H1 (cell line): ENCODE measurements around the gene PIGH. TPM values are rescaled to one million over a fixed set of nuclear protein-coding genes. Genes with fewer than 3 reads are reported as not detected.

Experiments used
- CTCF ChIA-PET: fragments of 300-600 bp; sonication (Branson Sonifier 250); formaldehyde crosslinking; loops from one replicate; lab custom pipeline; 2021; ENCODE audit not compliant: partially characterized antibody; lab: Charles Lee
- POLR2A ChIA-PET: fragments of 300-600 bp; sonication (Branson Sonifier 250); formaldehyde crosslinking; loops from one replicate; lab custom pipeline; 2021; ENCODE audit warnings: inconsistent platforms; ENCODE audit not compliant: partially characterized antibody; lab: Charles Lee
- DNase-seq, 2 experiments: peaks; one replicate each; pipeline versions ENCODE4 v3.0.0 to v3.0.0-alpha.2; 2010 to 2022; ENCODE audit warnings: low spot score in 2 of 2, low read depth in 1 of 2, mixed read lengths in 1 of 2
- FAIRE-seq: peaks from 2 replicates; lab custom pipeline; 2011; peaks lifted over from hg19 to GRCh38; lab: Jason Lieb, UNC
- H2AFZ ChIP-seq: 2 replicates; pipeline ENCODE4 v1.8.1; 2012; ENCODE audit warnings: low read length, inconsistent platforms
- H2AK5ac ChIP-seq: 2 replicates; pipeline ENCODE4 v1.6.1; 2013; ENCODE audit warnings: low read depth, low read length
- H2BK120ac ChIP-seq: replicated peaks from 2 replicates; pipeline ENCODE3; 2013; ENCODE audit warnings: low read depth, low read length, inconsistent platforms
- H2BK12ac ChIP-seq: 2 replicates; pipeline ENCODE4 v1.6.1; 2013; ENCODE audit warnings: low read depth, low read length
- H2BK15ac ChIP-seq: 2 replicates; pipeline ENCODE4 v1.6.1; 2013; ENCODE audit warnings: low read length
- H2BK20ac ChIP-seq: 2 replicates; pipeline ENCODE4 v1.6.1; 2013; ENCODE audit warnings: low read length
- H2BK5ac ChIP-seq: 2 replicates; pipeline ENCODE4 v1.6.1; 2013; ENCODE audit warnings: low read depth, low read length
- H3K14ac ChIP-seq: 2 replicates; pipeline ENCODE4 v1.6.1; 2013; ENCODE audit warnings: inconsistent platforms; ENCODE audit not compliant: insufficient read length
- H3K18ac ChIP-seq: 2 replicates; pipeline ENCODE4 v1.6.1; 2013; ENCODE audit warnings: low read length; ENCODE audit errors: extremely low read depth
- H3K23ac ChIP-seq: 2 replicates; pipeline ENCODE4 v1.6.1; 2013; ENCODE audit warnings: inconsistent platforms; ENCODE audit not compliant: insufficient read length
- H3K23me2 ChIP-seq: 2 replicates; pipeline ENCODE4 v1.6.1; 2013; ENCODE audit warnings: low read depth, low read length
- H3K27ac ChIP-seq: 2 replicates; pipeline ENCODE4 v1.6.1; 2011; ENCODE audit warnings: low read depth, low read length, inconsistent platforms
- H3K27me3 ChIP-seq, 4 experiments: replicated peaks in 1 of 4; 1 replicate in 1 of 4; 2 replicates in 3 of 4; pipeline versions ENCODE4 v1.6.1 to v1.8.1; 2011 to 2013; ENCODE audit warnings: low read length in 3 of 4, mild to moderate bottlenecking in 3 of 4, inconsistent platforms in 2 of 4, mixed read lengths in 2 of 4, moderate library complexity in 1 of 4; ENCODE audit not compliant: control insufficient read depth in 3 of 4, insufficient read depth in 3 of 4; ENCODE audit errors: extremely low read depth in 1 of 4
- H3K36me3 ChIP-seq, 4 experiments: 2 replicates each; pipeline versions ENCODE4 v1.6.1 to v1.8.1; 2011 to 2013; ENCODE audit warnings: mild to moderate bottlenecking in 4 of 4, low read length in 3 of 4, moderate library complexity in 2 of 4, control low read depth in 1 of 4, inconsistent platforms in 1 of 4; ENCODE audit not compliant: insufficient read depth in 4 of 4, control insufficient read depth in 2 of 4
- H3K4ac ChIP-seq: replicated peaks from 2 replicates; pipeline ENCODE3; 2013; ENCODE audit warnings: low read length, low read depth, mixed read lengths, inconsistent platforms; ENCODE audit not compliant: insufficient read length
- H3K4me1 ChIP-seq, 4 experiments: replicated peaks in 1 of 4; 1 replicate in 1 of 4; 2 replicates in 3 of 4; pipeline versions ENCODE4 v1.6.1 to v1.8.1; 2011 to 2013; ENCODE audit warnings: low read length in 3 of 4, inconsistent platforms in 2 of 4, mixed read lengths in 1 of 4; ENCODE audit not compliant: insufficient read depth in 4 of 4, control insufficient read depth in 3 of 4
- H3K4me2 ChIP-seq, 2 experiments: 2 replicates each; pipeline versions ENCODE4 v1.6.1 to v1.8.1; 2011 to 2013; ENCODE audit warnings: low read depth in 2 of 2, low read length in 2 of 2, control low read depth in 1 of 2, inconsistent platforms in 1 of 2, mild to moderate bottlenecking in 1 of 2; ENCODE audit not compliant: insufficient read depth in 1 of 2
- H3K4me3 ChIP-seq, 4 experiments: fragments of 200-600, 300-600 bp in 1 of 4; sonication (generic), shearing (Covaris generic), sonication (Bioruptor Twin) in 1 of 4; 2 replicates each; pipeline versions ENCODE4 v1.5.1 to v1.8.1; 2011 to 2016; ENCODE audit warnings: low read length in 4 of 4, low read depth in 3 of 4, control low read depth in 2 of 4, inconsistent platforms in 2 of 4, mild to moderate bottlenecking in 2 of 4, mixed read lengths in 1 of 4, moderate library complexity in 1 of 4; ENCODE audit not compliant: insufficient read depth in 2 of 4; ENCODE audit errors: extremely low read depth in 1 of 4
- H3K56ac ChIP-seq: replicated peaks from 2 replicates; pipeline ENCODE3; 2013; ENCODE audit warnings: low read depth, mild to moderate bottlenecking, mixed read lengths, low read length, inconsistent platforms; ENCODE audit not compliant: insufficient read length
- H3K79me1 ChIP-seq: 2 replicates; pipeline ENCODE4 v1.6.1; 2013; ENCODE audit warnings: low read depth, low read length, control low read depth
- H3K79me2 ChIP-seq, 2 experiments: 2 replicates each; pipeline versions ENCODE4 v1.6.1 to v1.8.1; 2012 to 2013; ENCODE audit warnings: low read length in 2 of 2, mild to moderate bottlenecking in 2 of 2, inconsistent platforms in 1 of 2; ENCODE audit not compliant: insufficient read depth in 2 of 2, control insufficient read depth in 1 of 2
- H3K9ac ChIP-seq, 4 experiments: replicated peaks in 1 of 4; 1 replicate in 1 of 4; 2 replicates in 3 of 4; pipeline versions ENCODE4 v1.6.1 to v1.8.1; 2011 to 2013; ENCODE audit warnings: low read depth in 3 of 4, low read length in 3 of 4, control low read depth in 2 of 4, mild to moderate bottlenecking in 2 of 4, moderate library complexity in 2 of 4, inconsistent platforms in 1 of 4; ENCODE audit errors: extremely low read depth in 1 of 4
- H3K9me3 ChIP-seq, 2 experiments: 2 replicates each; pipeline versions ENCODE4 v1.6.1 to v1.8.1; 2012 to 2013; ENCODE audit warnings: mild to moderate bottlenecking in 2 of 2, moderate library complexity in 2 of 2, control low read depth in 1 of 2, inconsistent platforms in 1 of 2, low read depth in 1 of 2, low read length in 1 of 2, mixed read lengths in 1 of 2; ENCODE audit not compliant: insufficient read depth in 2 of 2
- H4K20me1 ChIP-seq, 2 experiments: replicated peaks in 1 of 2; 2 replicates each; pipeline versions ENCODE3 to v1.8.1; 2011 to 2013; ENCODE audit warnings: inconsistent platforms in 2 of 2, low read length in 2 of 2, mild to moderate bottlenecking in 1 of 2; ENCODE audit not compliant: insufficient read depth in 2 of 2, control insufficient read depth in 1 of 2
- H4K5ac ChIP-seq: 2 replicates; pipeline ENCODE4 v1.6.1; 2013; ENCODE audit warnings: low read length, low read depth, mixed read lengths, inconsistent platforms; ENCODE audit not compliant: insufficient read length
- H4K8ac ChIP-seq: 2 replicates; pipeline ENCODE4 v1.8.0; 2013; ENCODE audit warnings: mild to moderate bottlenecking, moderate library complexity, low read length, inconsistent platforms; ENCODE audit not compliant: insufficient read depth; ENCODE audit errors: extremely low read depth
- H4K91ac ChIP-seq: replicated peaks from 2 replicates; pipeline ENCODE3; 2013; ENCODE audit warnings: low read length, mixed read lengths, inconsistent platforms; ENCODE audit not compliant: insufficient read length
- CBX5 ChIP-seq: fragments of 300-800, 300-1000 bp; sonication (generic); IDR thresholded peaks from 2 replicates; pipeline ENCODE4 v1.7.1; 2016; ENCODE audit warnings: antibody characterized with exemption, low read length, low read depth
- EP300 ChIP-seq, 2 experiments: IDR thresholded peaks; 1 replicate in 1 of 2; 2 replicates in 1 of 2; pipeline ENCODE4 v1.6.1; 2011 to 2012; ENCODE audit warnings: low read depth in 2 of 2, low read length in 2 of 2, mild to moderate bottlenecking in 2 of 2, borderline replicate concordance in 1 of 2, inconsistent platforms in 1 of 2, moderate library complexity in 1 of 2
- GABPA ChIP-seq: IDR thresholded peaks from 2 replicates; pipeline ENCODE4 v1.6.1; 2011; ENCODE audit warnings: mild to moderate bottlenecking, low read length, moderate library complexity, borderline replicate concordance; ENCODE audit not compliant: insufficient read depth
- GTF2F1 ChIP-seq: IDR thresholded peaks from 2 replicates; pipeline ENCODE4 v1.6.1; 2012; ENCODE audit warnings: low read depth, low read length, improper control_type of control experiment, borderline replicate concordance
- POLR2AphosphoS5 ChIP-seq: IDR thresholded peaks from 2 replicates; pipeline ENCODE4 v1.6.1; 2011; ENCODE audit warnings: low read depth, low read length
- RFX5 ChIP-seq: IDR thresholded peaks from 2 replicates; pipeline ENCODE4 v1.6.1; 2011; ENCODE audit warnings: low read depth, low read length, improper control_type of control experiment, borderline replicate concordance
- SIX5 ChIP-seq: IDR thresholded peaks from 2 replicates; pipeline ENCODE4 v1.6.1; 2011; ENCODE audit warnings: mild to moderate bottlenecking, low read depth, low read length
- TAF1 ChIP-seq: IDR thresholded peaks from 2 replicates; pipeline ENCODE4 v1.6.1; 2011; ENCODE audit warnings: mild to moderate bottlenecking, low read depth, low read length
- TEAD4 ChIP-seq: IDR thresholded peaks from 2 replicates; pipeline ENCODE4 v1.6.1; 2012; ENCODE audit warnings: low read depth, low read length, inconsistent platforms, mixed read lengths
- WGBS, 2 experiments: shearing (Covaris generic) in 1 of 2; methylation state at CpG; one replicate each; pipeline versions ENCODE4 v1.1.6 to v1.1.7; 2013 to 2015; ENCODE audit warnings: low lambda C conversion rate in 2 of 2, mixed read lengths in 2 of 2, inconsistent platforms in 1 of 2, low coverage in 1 of 2, missing lambda C conversion rate in 1 of 2; ENCODE audit not compliant: insufficient replicate concordance in 2 of 2, insufficient coverage in 1 of 2, insufficient read length in 1 of 2; ENCODE audit errors: extremely low coverage in 1 of 2, missing lambda C conversion rate in 1 of 2; 5-methylcytosine and 5-hydroxymethylcytosine counted together
- polyA plus RNA-seq, 7 experiments: library from polyadenylated mRNA; depleted of rRNA in 3 of 7; stranded (reverse) in 5 of 7; unstranded in 2 of 7; fragments of >200 nt in 5 of 7; fragments of 200-250 nt in 2 of 7; gene quantifications; 1 replicate in 5 of 7; 2 replicates in 1 of 7; 4 replicates in 1 of 7; pipeline versions ENCODE4 v1.2.1 to v1.2.3, GENCODE V29; 2011 to 2013; ENCODE audit warnings: missing spikeins in 2 of 7, mixed read lengths in 2 of 7
- total RNA-seq: library from RNA; stranded (reverse); fragmentation: NEBNext Ultra II Directional; extraction: Animal tissue kit (Norgen Biotek cat#: 25700); gene quantifications from 2 replicates; pipeline ENCODE4 v1.2.1, GENCODE V29; 2021
- TF ChIP-seq, protein P1 (sequence below), 3 experiments: IDR thresholded peaks; 1 replicate in 2 of 3; 2 replicates in 1 of 3; pipeline versions ENCODE4 v1.5.1 to v1.6.1; 2011; ENCODE audit warnings: low read length in 3 of 3, mild to moderate bottlenecking in 3 of 3, inconsistent platforms in 2 of 3, low read depth in 1 of 3, moderate library complexity in 1 of 3; ENCODE audit not compliant: insufficient read depth in 1 of 3; ENCODE audit errors: control extremely low read depth in 1 of 3

The PIGH gene
- total and polyA plus RNA-seq, 2 of the 8 experiments (the other 6 are each of a cell fraction or from before 2014, with no cell fraction given) = 7.2 to 8.6 TPM

DNA sequence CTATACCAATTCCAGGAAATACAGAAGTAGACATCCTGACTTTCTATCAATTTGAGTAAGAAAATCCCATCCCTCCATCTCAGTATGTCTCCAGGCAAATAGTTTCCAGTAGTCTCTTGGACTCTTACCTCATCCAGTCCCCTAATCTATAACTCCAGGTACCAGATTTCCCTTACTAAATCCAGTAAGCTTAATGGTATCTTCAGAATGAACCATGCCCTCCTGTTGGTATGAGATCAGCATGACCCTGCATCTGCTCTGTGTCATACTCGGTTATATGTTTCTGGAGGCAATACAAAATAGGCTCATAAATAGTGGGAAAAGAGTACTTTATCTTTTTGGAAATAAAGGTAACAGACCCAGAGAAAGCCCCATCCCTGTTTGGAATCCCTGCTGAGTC lies 18.4 kb downstream of the PIGH start:
- FAIRE-seq = no peak
- POLR2A ChIA-PET = interaction anchor here (1.0 to 1.5 kb wide), 3 partner anchors 19 to 97 kb away, joined by 3 to 4 read pairs (median 4); partner anchors contain the start of gene PIGH
- TF ChIP-seq POLR2AphosphoS5 (no peak), RFX5 (no peak), CBX5 (no peak), SIX5 (no peak), GTF2F1 (no peak), TEAD4 (no peak), GABPA (no peak), EP300 (IDR thresholded peaks at IDR 0.05; ENCODE audit: borderline replicate concordance in 1 of 2, low read depth in 2 of 2, low read length in 2 of 2) (no peak), TAF1 (no peak)
- TF ChIP-seq, protein P1, sequence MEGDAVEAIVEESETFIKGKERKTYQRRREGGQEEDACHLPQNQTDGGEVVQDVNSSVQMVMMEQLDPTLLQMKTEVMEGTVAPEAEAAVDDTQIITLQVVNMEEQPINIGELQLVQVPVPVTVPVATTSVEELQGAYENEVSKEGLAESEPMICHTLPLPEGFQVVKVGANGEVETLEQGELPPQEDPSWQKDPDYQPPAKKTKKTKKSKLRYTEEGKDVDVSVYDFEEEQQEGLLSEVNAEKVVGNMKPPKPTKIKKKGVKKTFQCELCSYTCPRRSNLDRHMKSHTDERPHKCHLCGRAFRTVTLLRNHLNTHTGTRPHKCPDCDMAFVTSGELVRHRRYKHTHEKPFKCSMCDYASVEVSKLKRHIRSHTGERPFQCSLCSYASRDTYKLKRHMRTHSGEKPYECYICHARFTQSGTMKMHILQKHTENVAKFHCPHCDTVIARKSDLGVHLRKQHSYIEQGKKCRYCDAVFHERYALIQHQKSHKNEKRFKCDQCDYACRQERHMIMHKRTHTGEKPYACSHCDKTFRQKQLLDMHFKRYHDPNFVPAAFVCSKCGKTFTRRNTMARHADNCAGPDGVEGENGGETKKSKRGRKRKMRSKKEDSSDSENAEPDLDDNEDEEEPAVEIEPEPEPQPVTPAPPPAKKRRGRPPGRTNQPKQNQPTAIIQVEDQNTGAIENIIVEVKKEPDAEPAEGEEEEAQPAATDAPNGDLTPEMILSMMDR (IDR thresholded peaks at IDR 0.05; ENCODE audit: control extremely low read depth in 1 of 3, insufficient read depth in 1 of 3, low read depth in 1 of 3, low read length in 3 of 3) = no peak

More for the DNA sequence above, 18.4 kb downstream of the PIGH start:
- Histone ChIP-seq H3K79me1 (no peaks in the 10 kb centered on the region; the same call in 1 of the 2 replicates), H3K79me2 (no peaks in the 10 kb centered on the region), H3K27me3 (no peaks in the 10 kb centered on the region), H3K23ac (no peak overlapping the region), H4K5ac (no peak overlapping the region), H4K8ac (no peak overlapping the region), H2BK5ac (no peak overlapping the region), H3K27ac (no peak overlapping the region), H2BK15ac (no peak overlapping the region), H4K20me1 (peaks cover 0 to 3% of the 10 kb centered on the region in 2 experiments), H3K4me2 (no peak overlapping the region), H3K56ac (no peak overlapping the region), H3K36me3 (peaks cover 5 to 19% (median 11%) of the 10 kb centered on the region in 4 experiments; a peak in 7 of 8 replicates), H3K14ac (no peak overlapping the region), H2BK20ac (no peak overlapping the region), H2AFZ (no peak overlapping the region), H3K9ac (no peak overlapping the region), H3K23me2 (no peaks in the 10 kb centered on the region), H2AK5ac (no peak overlapping the region), H3K4me1 (no peaks in the 10 kb centered on the region), H3K4ac (no peak overlapping the region), H3K18ac (no peak overlapping the region), H4K91ac (no peak overlapping the region), H3K9me3 (no peaks in the 10 kb centered on the region), H3K4me3 (no peak overlapping the region), H2BK120ac (no peak overlapping the region), H2BK12ac (no peak overlapping the region)
- 94% methylated on average over 1 of the region's 1 CpG; no CpG with 5 or more reads in 1 of the 2 experiments for WGBS, 2 experiments
- no peak for DNase-seq
- CTCF ChIA-PET = interaction anchor here (0.7 to 28.8 kb wide), 18 partner anchors 9 to 158 kb away, joined by 3 to 924 read pairs (median 6); partner anchors contain the start of genes PIGH, PLEKHH1 and RDH12
